Esophagus mucosa (tissue), 1 donor: ENCODE results near the gene DISP3. TPM values are rescaled to one million over a fixed set of nuclear protein-coding genes. Genes with fewer than 3 reads are reported as not detected.

Source experiments
- ATAC-seq: fragments of 200-7000 bp; cut with Tn5 transposase; one replicate; pipeline ENCODE4 v1.9.1; 2020
- total RNA-seq: library from RNA; stranded (reverse); gene quantifications from one replicate; pipeline ENCODE4 v1.2.4, GENCODE V29; 2023
- donor health status: DM: yes; HTN: yes; CAD: no.

The DISP3 gene
- total RNA-seq, 1 donor from 2014 or later, result not detected

GRCh38 chr1:11458811-11459275, 20.1 kb upstream of the DISP3 start:
- ATAC-seq, result no peak

GRCh38 chr1:11461531-11462137, 17.3 kb upstream of the DISP3 start:
- ATAC-seq, result no peak

- no peak for ATAC-seq
Observed at GRCh38 chr1:11462224-11462923, 16.6 kb upstream of the DISP3 start.

GRCh38 chr1:11463177-11463576, 15.8 kb upstream of the DISP3 start:
- ATAC-seq, result no peak

- no peak for ATAC-seq
Observed at GRCh38 chr1:11465307-11465706, 13.6 kb upstream of the DISP3 start.

GRCh38 chr1:11466416-11466815, 12.5 kb upstream of the DISP3 start:
- no peak for ATAC-seq

GRCh38 chr1:11468878-11469277, 10.1 kb upstream of the DISP3 start:
- no peak for ATAC-seq

- no peak for ATAC-seq
Observed at GRCh38 chr1:11470912-11471311, 8.0 kb upstream of the DISP3 start.

GRCh38 chr1:11471473-11471872, 7.5 kb upstream of the DISP3 start:
- no peak for ATAC-seq

GRCh38 chr1:11472284-11472683, 6.7 kb upstream of the DISP3 start:
- ATAC-seq, result no peak

- no peak for ATAC-seq
Observed at GRCh38 chr1:11472741-11473140, 6.2 kb upstream of the DISP3 start.

GRCh38 chr1:11473491-11474034, 5.4 kb upstream of the DISP3 start:
- ATAC-seq, result no peak

GRCh38 chr1:11474826-11475225, 4.1 kb upstream of the DISP3 start:
- ATAC-seq, result no peak

GRCh38 chr1:11475748-11476147, 3.2 kb upstream of the DISP3 start:
- ATAC-seq, result no peak

- ATAC-seq, result no peak
Observed at GRCh38 chr1:11479375-11479979, 522 bp downstream of the DISP3 start.

GRCh38 chr1:11481019-11481418, 2.1 kb downstream of the DISP3 start:
- no peak for ATAC-seq

- no peak for ATAC-seq
Observed at GRCh38 chr1:11482198-11482597, 3.2 kb downstream of the DISP3 start.

- no peak for ATAC-seq
Observed at GRCh38 chr1:11482701-11483479, 3.9 kb downstream of the DISP3 start.

GRCh38 chr1:11483581-11484320, 4.8 kb downstream of the DISP3 start:
- no peak for ATAC-seq

GRCh38 chr1:11484321-11484655, 5.3 kb downstream of the DISP3 start:
- no peak for ATAC-seq

- ATAC-seq, result no peak
Observed at GRCh38 chr1:11485191-11485590, 6.2 kb downstream of the DISP3 start.
